Activated CD4-positive, alpha-beta memory T cell treated with anti-CD3 and anti-CD28 coated beads for 36 hours (primary cell): ENCODE data around the gene SLC4A2. TPM values are rescaled to one million over a fixed set of nuclear protein-coding genes. Genes with fewer than 3 reads are reported as not detected.

Experiments
- CTCF ChIA-PET: fragments of 350-600 bp; sonication (Branson Sonifier 250); formaldehyde crosslinking; loops from one replicate; lab custom pipeline; 2021; ENCODE audit warnings: antibody characterized with exemption, inconsistent platforms; lab: Charles Lee
- POLR2A ChIA-PET: fragments of 350-600 bp; sonication (Branson Sonifier 250); formaldehyde crosslinking; loops from one replicate; lab custom pipeline; 2021; ENCODE audit warnings: antibody characterized with exemption; lab: Charles Lee
- DNase-seq: peaks from one replicate; pipeline ENCODE4 v3.0.0-alpha.2; 2020
- H3K27ac Mint-ChIP-seq: one replicate; pipeline ENCODE4 v1.8.0; 2021; ENCODE audit warnings: mixed read lengths
- H3K27me3 Mint-ChIP-seq: one replicate; pipeline ENCODE4 v1.8.0; 2021; ENCODE audit warnings: mixed read lengths
- H3K36me3 Mint-ChIP-seq: one replicate; pipeline ENCODE4 v1.8.0; 2021; ENCODE audit warnings: mixed read lengths
- H3K4me1 Mint-ChIP-seq: one replicate; pipeline ENCODE4 v1.8.0; 2021; ENCODE audit warnings: low read depth, mixed read lengths
- H3K4me3 Mint-ChIP-seq: one replicate; pipeline ENCODE4 v1.8.0; 2021; ENCODE audit warnings: mild to moderate bottlenecking, mixed read lengths
- H3K9me3 Mint-ChIP-seq: one replicate; pipeline ENCODE4 v1.8.0; 2021; ENCODE audit warnings: mixed read lengths
- intact Hi-C: fragments of 100-400 bp; cut with micrococcal nuclease; formaldehyde crosslinking; loops from one replicate; pipeline ENCODE4 v1.15.1; 2023
- total RNA-seq, 2 experiments: library from RNA; stranded (reverse); gene quantifications; one replicate each; pipeline ENCODE4 v1.2.3, GENCODE V29; 2021

The SLC4A2 gene
- total RNA-seq, 2 experiments from 2014 or later, result 46.7 to 50.5 TPM

- no peak overlapping the region for H3K4me3 Mint-ChIP-seq
- ChIA-PET CTCF (interaction anchor here (0.8 to 1.0 kb wide), 2 partner anchors 44 to 47 kb away, joined by 3 to 4 read pairs; no protein-coding TSS in a partner anchor), POLR2A (no interaction called here)
- DNase-seq, result no peak
- no peak overlapping the region for H3K27ac Mint-ChIP-seq
- H3K9me3 Mint-ChIP-seq, result no peaks in the 10 kb centered on the region
- H3K27me3 Mint-ChIP-seq, result no peaks in the 10 kb centered on the region
- no peaks in the 10 kb centered on the region for H3K36me3 Mint-ChIP-seq
- no peaks in the 10 kb centered on the region for H3K4me1 Mint-ChIP-seq
- intact Hi-C loops, result no loop called here
Measured at GRCh38 chr7:151104411-151105235, 45.2 kb downstream of the SLC4A2 start.

DNA sequence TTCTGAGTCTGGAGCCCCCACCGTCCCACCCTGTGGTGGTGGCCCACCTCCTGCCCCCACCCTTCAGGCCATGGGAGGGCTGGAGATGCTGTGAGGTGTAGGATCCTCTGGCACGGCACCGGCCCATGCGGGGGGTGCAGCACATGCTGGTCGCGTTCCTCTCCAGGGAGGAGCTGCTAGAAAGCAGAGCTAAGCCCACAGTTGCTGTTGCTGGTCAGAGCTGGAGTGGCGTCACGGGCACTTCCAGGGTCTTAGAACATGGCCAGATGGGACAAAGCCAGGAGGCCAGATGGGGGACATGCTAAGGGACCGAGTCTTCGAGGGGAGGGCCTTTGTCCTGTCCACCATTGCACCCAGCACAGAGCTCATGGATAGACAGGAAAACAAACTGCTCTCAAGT, 48.5 kb downstream of the SLC4A2 start:
- no peak overlapping the region for H3K4me3 Mint-ChIP-seq
- H3K4me1 Mint-ChIP-seq, result no peaks in the 10 kb centered on the region
- no peak overlapping the region for H3K27ac Mint-ChIP-seq
- intact Hi-C loops, result no loop called here
- H3K36me3 Mint-ChIP-seq, result no peaks in the 10 kb centered on the region
- ChIA-PET CTCF (interaction anchor here (1.1 to 7.7 kb wide), 4 partner anchors 13 to 144 kb away, joined by 3 to 44 read pairs (median 5); no protein-coding TSS in a partner anchor), POLR2A (no interaction called here)
- DNase-seq, result no peak
- peaks cover 1% of the 10 kb centered on the region for H3K27me3 Mint-ChIP-seq
- H3K9me3 Mint-ChIP-seq, result no peaks in the 10 kb centered on the region

DNA sequence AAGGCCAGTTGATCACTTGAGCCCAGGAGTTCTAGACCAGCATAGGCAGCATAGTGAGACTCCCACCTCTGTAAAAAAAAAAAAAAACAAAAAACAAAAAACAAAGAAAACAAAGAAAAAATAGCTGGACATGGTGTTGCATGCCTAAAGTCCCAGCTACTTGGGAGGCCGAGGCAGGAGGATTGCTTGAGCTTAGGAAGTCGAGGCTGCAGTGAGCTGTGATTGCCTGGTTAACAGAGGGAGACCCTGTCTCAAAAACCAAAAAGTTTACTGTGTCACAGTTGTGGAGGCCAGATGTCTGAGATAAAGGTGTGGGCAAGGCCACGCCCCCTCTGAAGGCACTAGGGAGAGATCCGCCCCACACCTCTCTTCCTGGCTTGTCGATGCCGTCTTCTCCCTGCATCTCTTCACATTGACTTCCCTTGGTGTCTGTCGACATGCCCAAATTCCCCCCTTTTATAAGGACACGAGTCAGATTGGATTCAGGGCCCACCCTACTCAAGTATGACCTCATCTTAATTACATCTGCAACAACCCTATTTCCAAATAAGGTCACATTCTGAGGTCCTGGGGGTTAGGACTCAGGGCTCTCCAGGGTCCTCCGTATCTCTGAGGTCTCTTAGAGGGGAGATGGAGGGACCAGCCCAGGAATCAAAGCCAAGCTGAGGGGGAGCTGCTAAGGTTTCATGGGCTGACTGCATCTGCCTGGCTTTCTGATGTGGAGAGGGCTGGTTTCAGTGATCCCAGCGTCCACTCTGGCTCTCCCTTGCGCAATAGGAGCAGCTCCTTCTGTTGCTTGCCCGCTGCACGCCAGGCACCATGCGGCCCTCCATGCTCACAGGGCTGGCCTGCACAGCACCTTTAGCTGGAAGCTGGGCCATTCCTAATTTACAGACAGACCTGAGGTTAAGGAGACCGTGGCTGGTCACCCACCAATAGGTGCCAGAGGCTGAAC, 50.0 kb downstream of the SLC4A2 start:
- POLR2A ChIA-PET, result no interaction called here
- Mint-ChIP-seq H3K27me3 (peaks cover 5% of the 10 kb centered on the region), H3K4me1 (no peaks in the 10 kb centered on the region), H3K27ac (no peak overlapping the region), H3K36me3 (no peaks in the 10 kb centered on the region), H3K4me3 (no peak overlapping the region), H3K9me3 (no peaks in the 10 kb centered on the region)
- intact Hi-C loops, result loop anchor here (2.0 to 5.0 kb wide), 3 partner anchors 81 to 212 kb away; partner anchors contain the start of gene ABCB8
- CTCF ChIA-PET, result interaction anchor here (0.8 to 7.7 kb wide), 14 partner anchors 14 to 211 kb away, joined by 3 to 44 read pairs (median 9); partner anchors contain the start of genes ABCB8, AGAP3, FASTK and TMUB1
- no peak for DNase-seq

DNA sequence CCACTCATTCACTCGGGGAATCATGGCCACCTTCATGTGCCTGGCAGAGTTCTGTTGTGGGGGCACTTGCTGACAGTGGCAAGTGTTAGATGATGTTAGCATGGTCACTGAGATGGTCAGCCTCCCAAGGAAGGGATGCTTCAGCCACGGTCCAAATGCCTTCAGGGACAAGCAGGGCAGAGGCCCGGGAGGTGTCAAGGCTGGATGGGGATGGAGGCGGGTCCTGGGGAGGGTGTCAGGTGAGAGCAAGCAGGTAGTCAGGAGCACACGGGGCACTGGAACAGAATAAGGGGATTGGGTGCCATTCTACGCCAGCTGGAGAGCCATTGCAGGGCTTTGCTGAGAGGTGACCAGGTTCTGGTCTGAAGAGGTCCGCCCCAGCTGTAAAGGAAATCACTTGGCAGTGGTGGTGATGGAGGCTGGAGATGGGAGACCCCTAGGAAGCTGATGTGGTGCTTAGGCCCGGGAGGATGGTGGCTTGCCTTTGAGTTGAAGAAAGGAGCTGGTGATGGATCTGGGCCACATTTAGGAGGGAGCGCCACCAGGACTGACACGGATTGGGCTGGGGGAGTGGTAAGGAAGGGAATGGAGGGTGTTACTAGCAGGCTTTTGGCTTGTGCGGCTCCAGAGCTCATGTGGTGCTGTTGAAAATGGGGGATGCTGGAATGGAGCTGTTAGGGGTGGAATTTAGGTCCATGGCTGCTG, 51.0 kb downstream of the SLC4A2 start:
- no peaks in the 10 kb centered on the region for H3K9me3 Mint-ChIP-seq
- no peak for DNase-seq
- H3K27me3 Mint-ChIP-seq, result peaks cover 5% of the 10 kb centered on the region
- POLR2A ChIA-PET, result no interaction called here
- intact Hi-C loops, result loop anchor here (2.0 to 5.0 kb wide), 3 partner anchors 82 to 213 kb away; partner anchors contain the start of gene ABCB8
- no peaks in the 10 kb centered on the region for H3K4me1 Mint-ChIP-seq
- H3K4me3 Mint-ChIP-seq, result no peak overlapping the region
- H3K27ac Mint-ChIP-seq, result no peak overlapping the region
- CTCF ChIA-PET, result interaction anchor here (0.5 to 7.7 kb wide), 28 partner anchors 9 to 505 kb away, joined by 3 to 44 read pairs (median 6); partner anchors contain the start of genes ABCB8, AGAP3, FASTK and TMUB1
- no peaks in the 10 kb centered on the region for H3K36me3 Mint-ChIP-seq

DNA sequence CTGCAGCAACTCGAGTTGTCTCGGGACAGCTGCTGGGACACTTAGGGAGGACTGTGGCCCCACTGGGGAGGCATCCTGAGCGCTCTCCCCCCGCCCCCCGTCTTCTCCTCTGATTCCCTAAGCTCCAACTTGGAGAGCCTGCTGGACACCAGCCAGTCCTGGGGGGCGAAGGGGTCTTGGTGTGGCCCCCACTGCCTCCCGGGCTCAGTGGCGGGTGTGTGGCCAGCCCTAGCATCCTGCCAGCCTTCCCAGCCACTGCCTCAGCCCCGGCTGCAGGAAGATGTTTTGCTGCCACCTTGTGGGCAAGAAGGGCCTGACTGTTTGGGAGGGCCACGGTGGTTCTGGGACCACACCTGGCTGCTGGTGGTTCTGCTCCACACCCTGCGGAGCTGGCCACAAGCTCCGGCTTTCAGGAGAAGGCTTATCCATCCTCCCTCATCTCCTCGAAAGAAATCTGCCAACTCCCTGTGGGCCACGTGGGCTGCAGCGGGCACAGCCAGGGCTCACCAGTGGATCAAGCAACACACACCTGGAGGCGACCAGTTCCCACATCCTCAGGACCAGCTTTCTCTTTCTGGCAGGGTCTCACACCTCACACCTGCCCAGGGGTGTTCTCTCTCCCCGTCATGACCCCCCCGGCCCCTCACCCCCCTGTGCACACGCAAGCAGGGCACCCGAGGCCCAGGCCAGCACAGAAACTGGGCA, 51.7 kb downstream of the SLC4A2 start:
- POLR2A ChIA-PET, result no interaction called here
- Mint-ChIP-seq H3K9me3 (no peaks in the 10 kb centered on the region), H3K27me3 (peaks cover 5% of the 10 kb centered on the region), H3K27ac (no peak overlapping the region), H3K36me3 (no peaks in the 10 kb centered on the region), H3K4me1 (peaks cover 4% of the 10 kb centered on the region), H3K4me3 (no peak overlapping the region)
- intact Hi-C loops, result loop anchor here (1.0 to 5.0 kb wide), 4 partner anchors 20 to 214 kb away; partner anchors contain the start of gene ABCB8
- DNase-seq, result peak; percentile 83
- CTCF ChIA-PET, result interaction anchor here (0.5 to 7.7 kb wide), 32 partner anchors 9 to 222 kb away, joined by 3 to 44 read pairs (median 4); partner anchors contain the start of genes ABCB8, AGAP3, FASTK and TMUB1

- CTCF ChIA-PET, result interaction anchor here (0.8 to 7.7 kb wide), 6 partner anchors 11 to 85 kb away, joined by 3 to 44 read pairs (median 3); partner anchors contain the start of gene ABCB8
- DNase-seq, result no peak
- intact Hi-C loops, result loop anchor here (5.0 kb wide), 2 partner anchors 151 to 216 kb away; no protein-coding TSS in a partner anchor
- POLR2A ChIA-PET, result no interaction called here
- Mint-ChIP-seq H3K4me1 (peaks cover 12% of the 10 kb centered on the region), H3K36me3 (no peaks in the 10 kb centered on the region), H3K27me3 (peaks cover 5% of the 10 kb centered on the region), H3K9me3 (no peaks in the 10 kb centered on the region), H3K4me3 (peak overlapping the region; percentile 32), H3K27ac (no peak overlapping the region)
Measured at GRCh38 chr7:151113344-151114150, 54.2 kb downstream of the SLC4A2 start.

DNA sequence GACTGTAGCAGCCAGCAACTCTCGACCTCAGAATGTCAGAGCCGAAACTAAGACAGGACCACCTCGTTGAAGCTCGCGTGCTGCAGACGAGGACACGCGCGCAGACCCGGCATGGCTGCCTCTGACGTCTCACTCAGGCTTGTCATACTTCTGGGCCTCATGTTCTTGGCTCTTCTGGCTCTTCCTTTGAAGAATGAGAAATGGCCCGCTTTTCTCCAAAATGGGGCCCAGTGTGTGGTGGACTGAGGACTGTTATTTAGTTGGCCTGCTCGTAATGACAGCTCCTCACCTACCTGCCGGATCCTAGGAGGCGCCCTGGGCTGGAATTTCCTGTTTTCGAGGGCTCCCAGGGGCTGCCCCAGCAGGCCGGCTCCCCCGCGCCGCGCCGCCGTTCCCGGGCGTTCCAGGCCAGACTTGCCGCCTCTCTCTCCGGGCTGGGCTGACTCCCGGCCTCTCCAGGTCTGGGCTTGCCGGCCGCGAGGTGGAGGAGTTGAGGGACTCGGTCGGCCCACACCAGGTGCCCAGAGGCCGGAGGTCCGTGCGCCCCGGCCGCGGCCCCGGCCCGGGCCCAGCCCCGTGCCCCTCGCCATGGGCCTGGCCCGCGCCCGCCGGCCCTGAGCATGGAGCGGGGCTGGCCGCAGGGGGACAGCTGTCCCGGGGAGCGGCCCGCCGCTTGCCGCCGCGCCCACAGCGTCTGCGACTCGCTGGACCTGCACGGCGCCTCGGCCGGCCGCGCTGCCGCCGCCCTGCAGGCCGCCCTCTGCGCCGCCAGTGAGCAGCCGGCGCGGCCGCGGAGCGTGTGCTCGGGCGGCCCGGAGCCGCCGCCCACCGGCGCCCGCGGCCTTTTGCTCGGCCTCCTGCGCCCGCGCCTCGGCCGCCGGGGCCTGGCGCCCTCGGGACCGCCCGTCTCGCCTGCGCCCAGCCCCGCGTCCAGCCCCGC, 55.0 kb downstream of the SLC4A2 start:
- H3K4me3 Mint-ChIP-seq, result peak overlapping the region; percentile 32
- peaks cover 12% of the 10 kb centered on the region for H3K4me1 Mint-ChIP-seq
- ChIA-PET POLR2A (no interaction called here), CTCF (interaction anchor here (0.8 to 7.7 kb wide), 10 partner anchors 10 to 666 kb away, joined by 3 to 44 read pairs (median 3); partner anchors contain the start of gene ABCB8)
- H3K36me3 Mint-ChIP-seq, result no peaks in the 10 kb centered on the region
- intact Hi-C loops, result loop anchor here (5.0 kb wide), 3 partner anchors 113 to 217 kb away; partner anchors contain the start of gene ABCF2
- H3K9me3 Mint-ChIP-seq, result no peaks in the 10 kb centered on the region
- H3K27me3 Mint-ChIP-seq, result peaks cover 5% of the 10 kb centered on the region
- no peak for DNase-seq
- H3K27ac Mint-ChIP-seq, result no peak overlapping the region

DNA sequence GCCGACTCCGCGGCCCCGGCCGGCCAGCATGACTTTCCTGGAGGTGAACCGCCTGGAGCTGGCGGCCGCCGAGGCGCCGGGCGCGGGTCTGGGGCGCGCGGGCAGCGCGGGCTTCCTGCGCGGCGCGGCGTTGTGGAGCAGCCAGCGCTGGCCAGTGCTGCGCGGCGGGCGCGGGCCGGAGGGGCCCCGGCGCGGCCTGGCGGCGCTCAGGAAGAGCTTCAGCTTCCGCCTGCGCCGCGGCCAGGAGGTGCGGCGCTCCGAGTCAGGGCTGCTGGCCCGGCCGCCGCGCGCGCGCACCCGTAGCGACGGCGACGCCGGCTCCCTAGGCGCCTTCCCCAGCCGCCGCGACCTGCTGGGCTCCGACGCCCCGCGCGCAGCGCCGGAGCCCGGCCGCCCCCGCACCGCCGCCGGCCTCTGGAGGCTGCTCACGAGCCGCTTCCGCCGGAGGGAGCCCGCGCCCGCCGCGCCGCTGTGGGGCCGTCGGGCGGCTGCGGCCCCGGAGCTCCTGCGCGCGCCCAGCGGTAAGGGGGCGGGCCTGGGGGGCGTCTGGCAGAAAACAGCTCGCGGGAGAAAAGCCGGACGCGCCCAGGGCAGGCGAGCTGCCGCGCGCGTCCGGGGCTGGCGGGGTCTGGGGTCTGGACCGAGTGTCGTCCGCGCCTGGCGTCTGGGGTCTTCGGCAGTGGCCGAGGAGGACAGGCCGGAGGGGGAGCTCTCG, 55.9 kb downstream of the SLC4A2 start:
- H3K4me1 Mint-ChIP-seq, result peaks cover 12% of the 10 kb centered on the region
- peaks cover 5% of the 10 kb centered on the region for H3K27me3 Mint-ChIP-seq
- POLR2A ChIA-PET, result no interaction called here
- DNase-seq, result peak; percentile 52
- no peaks in the 10 kb centered on the region for H3K36me3 Mint-ChIP-seq
- intact Hi-C loops, result loop anchor here (5.0 kb wide), 1 partner anchor 112 kb away; the partner anchor contains the start of gene ABCF2
- no peak overlapping the region for H3K27ac Mint-ChIP-seq
- H3K9me3 Mint-ChIP-seq, result no peaks in the 10 kb centered on the region
- H3K4me3 Mint-ChIP-seq, result peak overlapping the region; percentile 65
- CTCF ChIA-PET, result interaction anchor here (0.8 to 1.8 kb wide), 10 partner anchors 9 to 667 kb away, joined by 3 to 11 read pairs (median 4); no protein-coding TSS in a partner anchor
